NCI-H1092 (cell line): ENCODE measurements around the gene HAUS7.

ENCODE experiments used
- DNase-seq: peaks from one replicate; lab custom pipeline; 2025; lab: John Stamatoyannopoulos, UW

HAUS7 gene

DNA sequence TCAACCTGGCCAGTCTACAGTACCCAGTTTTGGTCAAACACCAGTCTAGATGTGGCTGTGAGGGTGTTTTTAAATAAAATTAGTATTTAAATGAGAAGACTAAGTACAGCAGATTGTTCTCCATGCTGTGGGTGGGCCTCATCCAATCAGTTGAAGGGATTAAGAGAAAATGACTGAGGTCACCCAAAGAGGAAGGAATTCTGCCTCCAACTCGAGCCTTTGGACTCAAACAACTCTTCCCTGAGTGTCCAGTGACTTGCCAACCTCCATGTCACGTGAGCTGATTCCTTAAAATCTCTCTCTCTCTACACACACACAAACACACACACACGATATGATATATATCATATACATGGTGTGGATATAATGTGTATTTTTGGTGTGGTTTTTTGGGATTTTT is 34.5 kb downstream of the HAUS7 start:
- no peak for DNase-seq

DNA sequence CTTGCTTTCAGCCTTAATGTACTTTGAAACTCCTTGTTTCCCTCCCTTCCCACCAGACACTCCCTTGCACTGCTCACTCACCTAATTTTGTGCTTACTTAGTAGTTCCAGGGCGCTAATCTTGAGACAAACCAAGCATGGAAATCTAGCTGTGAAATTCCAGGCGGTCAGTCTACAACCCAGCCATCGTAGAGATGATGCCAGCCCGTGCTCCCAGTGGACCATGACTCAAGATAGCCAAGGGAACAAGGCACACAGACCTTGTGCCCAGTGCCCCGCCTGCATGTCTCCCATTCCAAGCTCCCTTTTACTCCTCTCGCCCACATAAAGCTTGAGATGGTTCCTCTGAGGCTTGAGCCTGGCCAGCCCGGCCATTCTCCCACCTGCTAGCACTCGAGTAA is 35.6 kb downstream of the HAUS7 start:
- DNase-seq, result no peak

DNA sequence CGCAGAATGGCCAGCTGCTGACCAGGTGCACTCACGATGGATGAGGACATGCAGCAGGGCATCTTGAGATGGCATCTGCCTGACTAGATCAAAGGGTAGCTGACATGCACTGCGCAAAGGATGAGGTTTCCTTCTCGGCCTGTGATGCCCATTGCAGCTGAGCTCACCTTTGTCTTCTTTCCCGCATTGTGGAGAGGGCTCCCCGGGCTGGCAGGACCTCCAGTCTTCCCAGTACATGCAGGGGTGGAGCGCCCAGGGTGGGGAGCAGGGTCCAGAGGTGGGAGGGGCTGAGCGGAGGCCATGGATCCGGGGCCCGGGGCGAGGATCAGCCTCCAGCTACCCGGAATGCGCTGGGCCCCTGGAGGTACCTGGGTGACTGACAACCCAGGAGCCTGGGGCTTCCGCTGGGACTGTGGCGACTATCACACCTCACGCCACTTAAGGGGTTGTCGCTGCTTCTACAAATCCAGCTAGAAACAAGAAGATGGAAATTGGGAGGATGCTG is 36.5 kb downstream of the HAUS7 start:
- no peak for DNase-seq

DNA sequence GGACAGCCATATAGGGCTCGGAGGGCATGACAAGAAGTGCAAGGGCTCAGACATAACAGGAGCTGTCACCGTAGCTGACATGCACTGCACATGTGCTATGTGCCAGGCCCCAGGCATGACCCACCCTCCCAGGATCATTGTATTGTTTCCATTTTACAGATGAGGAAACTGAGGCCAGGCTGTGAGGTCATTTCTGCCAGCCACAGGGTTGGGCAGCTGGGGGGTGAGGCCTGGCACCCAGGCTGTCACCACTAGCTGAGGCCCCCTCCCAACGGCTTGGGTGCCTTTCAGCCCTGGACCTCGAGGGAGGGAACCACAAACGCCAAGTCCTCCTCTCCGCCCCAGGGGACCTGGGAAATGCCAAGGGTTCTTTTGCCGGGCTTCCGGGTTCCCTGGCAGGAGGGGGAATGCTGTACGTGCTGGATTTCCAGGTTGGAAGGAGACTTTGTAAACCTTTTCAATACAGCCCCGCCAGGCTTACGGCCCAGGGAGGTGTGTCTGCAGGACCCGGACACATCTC is 37.2 kb downstream of the HAUS7 start:
- DNase-seq, result no peak

DNA sequence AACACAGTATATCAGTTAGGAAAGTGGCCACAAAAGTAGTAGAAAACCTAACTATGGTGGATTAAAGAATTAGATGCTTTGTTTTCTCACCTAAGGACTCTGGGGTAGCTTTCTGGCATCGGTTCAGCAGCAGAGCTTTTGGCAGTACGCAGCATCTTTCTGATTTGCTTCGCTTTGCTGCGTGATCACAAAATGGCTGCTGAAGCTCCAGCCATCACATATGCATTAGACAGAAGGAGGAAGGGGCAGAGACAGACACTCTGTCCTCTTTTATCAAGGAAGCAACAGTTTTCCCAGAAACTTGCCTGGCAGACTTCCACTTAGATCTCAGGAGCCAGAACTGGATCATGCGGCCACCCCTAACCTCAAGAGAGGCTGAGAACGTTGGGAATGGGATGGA is 39.6 kb downstream of the HAUS7 start:
- no peak for DNase-seq

DNA sequence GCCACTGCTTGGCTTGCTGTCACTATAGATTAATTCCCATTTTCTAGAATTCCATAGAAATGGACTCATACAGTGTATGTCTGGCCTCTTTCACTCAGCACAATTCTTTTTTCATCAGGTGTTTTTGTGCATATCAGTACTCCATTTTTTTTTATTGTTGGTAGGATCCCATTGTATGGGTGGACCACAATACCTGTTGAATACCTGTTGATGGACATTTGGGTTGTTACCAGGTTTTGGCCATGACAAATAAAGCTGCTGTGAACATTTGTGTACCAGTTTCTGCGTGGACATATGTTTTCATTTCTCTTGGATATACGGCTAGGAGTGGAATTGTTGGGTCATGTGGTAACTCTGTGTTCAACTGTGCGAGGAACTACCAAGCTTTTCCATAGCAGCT is 44.2 kb downstream of the HAUS7 start:
- no peak for DNase-seq

DNA sequence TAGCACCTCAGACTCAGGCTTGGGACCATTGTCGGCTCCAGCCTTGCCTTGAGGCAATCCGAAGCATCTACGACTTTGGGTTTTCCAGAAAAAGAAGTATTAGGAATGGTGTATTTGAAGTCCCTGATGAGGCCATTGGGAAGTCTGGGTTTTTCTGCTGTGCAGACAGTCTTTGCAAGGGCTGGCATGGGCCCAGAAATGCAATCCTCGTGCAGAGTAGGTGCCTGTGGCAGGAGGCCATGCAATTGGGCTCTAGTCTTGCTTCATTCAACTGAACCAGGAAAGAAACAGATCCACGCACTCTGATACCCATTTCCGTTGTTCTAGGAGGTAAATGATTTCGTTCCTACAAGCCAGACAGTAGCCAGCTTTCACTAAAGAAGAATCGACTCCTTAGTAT is 46.7 kb downstream of the HAUS7 start:
- DNase-seq, result no peak

DNA sequence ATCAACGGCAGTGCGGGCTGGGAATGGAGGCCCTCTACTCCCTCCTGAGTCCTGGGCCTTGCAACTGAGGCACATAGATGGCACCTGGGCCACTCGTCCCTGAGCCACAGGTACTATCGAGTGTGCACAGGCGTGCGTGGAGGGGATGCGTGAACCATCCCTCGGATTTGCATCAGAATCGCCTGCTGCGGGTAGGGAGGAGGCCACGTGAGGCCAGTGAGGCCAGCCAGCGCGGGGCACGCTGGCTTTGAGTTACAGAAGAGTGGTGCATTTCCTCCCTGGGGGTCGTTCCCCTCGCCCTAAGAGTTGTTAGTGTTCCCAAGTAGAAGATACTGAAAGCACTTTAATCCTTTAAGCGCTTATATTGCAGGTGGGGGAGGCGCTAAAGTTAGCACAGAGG is 48.5 kb downstream of the HAUS7 start:
- DNase-seq, result no peak

DNA sequence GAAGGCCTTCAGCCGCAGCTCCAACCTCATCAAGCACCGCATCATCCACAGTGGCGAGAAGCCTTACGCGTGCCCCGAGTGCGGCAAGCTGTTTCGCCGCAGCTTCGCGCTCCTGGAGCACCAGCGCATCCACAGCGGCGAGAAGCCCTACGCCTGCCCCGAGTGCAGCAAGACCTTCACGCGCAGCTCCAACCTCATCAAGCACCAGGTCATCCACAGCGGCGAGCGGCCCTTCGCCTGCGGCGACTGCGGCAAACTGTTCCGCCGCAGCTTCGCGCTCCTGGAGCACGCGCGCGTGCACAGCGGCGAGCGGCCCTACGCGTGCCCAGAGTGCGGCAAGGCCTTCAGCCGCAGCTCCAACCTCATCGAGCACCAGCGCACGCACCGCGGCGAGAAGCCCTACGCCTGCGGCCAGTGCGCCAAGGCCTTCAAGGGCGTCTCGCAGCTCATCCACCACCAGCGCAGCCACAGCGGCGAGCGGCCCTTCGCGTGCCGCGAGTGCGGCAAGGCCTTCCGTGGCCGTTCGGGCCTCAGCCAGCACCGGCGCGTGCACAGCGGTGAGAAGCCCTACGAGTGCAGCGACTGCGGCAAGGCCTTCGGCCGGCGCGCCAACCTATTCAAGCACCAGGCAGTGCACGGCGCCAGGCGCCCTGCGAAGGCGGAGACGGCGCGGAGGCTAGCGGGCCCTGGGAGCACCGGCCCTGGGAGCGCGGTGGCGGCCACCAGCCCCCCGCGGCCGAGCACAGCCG is 49.4 kb downstream of the HAUS7 start:
- no peak for DNase-seq

DNA sequence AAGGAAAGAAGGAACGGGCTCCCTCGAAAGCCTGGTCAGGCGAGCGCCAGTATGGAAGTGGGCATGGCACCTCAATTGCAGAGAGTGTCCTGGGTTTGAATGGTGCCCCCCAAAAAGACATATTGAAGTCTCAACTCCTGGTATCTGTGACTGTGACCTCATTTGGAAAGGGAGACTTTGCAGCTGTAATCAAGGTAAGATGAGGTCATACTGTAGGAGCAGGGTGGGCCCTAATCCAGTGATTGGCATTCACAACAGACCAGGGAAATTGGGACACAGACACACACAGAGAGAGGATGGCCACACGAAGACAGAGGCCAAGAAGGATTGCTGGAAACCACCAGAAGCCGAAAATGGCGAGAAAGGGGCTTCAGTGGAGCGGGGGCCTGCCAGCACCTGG is 52.7 kb downstream of the HAUS7 start:
- DNase-seq, result no peak

DNA sequence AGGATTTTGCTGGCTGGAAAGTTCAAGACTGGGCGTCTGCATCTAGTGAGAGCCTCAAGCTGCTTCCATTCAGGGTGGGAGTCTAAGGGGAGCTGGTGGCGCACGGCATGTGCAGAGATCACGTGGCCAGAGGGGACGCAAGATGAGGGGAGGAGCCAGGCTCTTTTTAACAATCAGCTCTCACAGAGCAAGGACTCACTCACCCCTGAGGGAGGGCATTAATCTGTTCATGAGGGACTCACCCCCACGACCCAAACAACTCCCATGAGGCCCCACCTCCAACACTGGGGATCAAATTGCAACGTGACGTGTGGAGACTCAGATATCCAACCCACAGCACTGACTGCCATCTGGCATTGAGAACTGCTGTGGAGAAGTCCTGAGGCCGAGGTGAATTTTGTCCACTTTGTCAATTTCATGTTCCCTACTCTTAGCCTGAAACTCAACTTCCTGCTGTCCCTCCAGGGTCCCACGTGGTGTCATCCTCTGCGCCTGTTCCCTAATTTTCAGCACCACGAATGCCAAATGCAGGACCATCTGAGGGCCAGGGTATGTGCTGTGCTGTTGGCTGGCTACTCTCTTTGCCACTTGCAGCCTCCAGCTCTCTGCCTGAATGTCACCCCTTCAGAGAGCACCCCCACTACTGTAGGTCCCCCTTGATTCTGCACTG is 53.5 kb downstream of the HAUS7 start:
- DNase-seq, result no peak

DNA sequence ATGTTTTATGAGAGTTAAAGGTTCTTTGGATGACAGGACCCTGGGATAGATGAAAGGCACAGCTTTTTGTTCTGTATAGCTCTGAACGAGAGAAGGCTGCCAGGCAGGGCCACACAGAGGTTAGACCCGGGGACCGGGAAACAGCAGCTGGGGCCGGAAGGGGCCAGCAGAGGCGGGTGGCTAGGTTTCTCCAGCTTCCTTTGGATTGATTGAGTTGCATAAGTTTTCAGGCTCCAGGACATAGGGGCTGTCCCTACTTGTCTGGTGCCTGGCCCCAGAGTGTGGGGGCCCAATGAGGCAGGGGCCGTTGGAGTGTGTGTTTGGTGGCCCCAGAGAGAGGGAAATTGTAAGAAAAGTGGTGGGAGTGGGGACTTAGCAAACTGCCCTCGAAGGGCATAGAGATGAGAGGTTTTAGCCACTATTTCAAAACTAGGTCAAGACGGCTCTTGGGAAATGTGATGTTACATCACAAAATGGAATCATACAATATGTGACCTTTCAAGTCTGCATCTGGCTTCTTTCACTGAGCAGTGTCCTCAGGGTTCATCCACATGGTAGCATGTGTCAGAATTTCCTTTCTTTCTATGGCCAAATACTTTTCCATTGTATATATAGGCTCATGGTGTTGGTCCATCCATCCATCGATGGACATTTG is 55.4 kb downstream of the HAUS7 start:
- DNase-seq, result no peak

DNA sequence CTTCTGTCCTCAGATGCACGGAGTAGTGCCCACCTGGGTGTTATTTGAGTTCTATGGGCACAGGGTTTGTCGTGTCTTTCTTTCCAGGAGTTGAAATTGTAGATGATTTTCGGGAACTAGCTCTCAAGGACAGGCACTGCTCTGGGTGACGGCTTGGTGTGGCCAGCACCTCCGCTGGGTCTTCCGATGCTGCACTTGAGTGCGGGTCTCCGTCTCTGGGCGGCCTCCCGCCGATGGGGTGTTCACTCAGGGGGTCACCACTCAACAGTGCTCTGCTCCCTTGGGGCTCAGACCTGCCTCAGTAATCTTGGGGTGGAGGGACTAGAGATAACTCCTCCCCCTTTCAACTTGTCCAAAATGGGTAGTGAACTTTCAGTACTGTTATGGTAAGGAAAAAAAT is 56.6 kb downstream of the HAUS7 start:
- no peak for DNase-seq

DNA sequence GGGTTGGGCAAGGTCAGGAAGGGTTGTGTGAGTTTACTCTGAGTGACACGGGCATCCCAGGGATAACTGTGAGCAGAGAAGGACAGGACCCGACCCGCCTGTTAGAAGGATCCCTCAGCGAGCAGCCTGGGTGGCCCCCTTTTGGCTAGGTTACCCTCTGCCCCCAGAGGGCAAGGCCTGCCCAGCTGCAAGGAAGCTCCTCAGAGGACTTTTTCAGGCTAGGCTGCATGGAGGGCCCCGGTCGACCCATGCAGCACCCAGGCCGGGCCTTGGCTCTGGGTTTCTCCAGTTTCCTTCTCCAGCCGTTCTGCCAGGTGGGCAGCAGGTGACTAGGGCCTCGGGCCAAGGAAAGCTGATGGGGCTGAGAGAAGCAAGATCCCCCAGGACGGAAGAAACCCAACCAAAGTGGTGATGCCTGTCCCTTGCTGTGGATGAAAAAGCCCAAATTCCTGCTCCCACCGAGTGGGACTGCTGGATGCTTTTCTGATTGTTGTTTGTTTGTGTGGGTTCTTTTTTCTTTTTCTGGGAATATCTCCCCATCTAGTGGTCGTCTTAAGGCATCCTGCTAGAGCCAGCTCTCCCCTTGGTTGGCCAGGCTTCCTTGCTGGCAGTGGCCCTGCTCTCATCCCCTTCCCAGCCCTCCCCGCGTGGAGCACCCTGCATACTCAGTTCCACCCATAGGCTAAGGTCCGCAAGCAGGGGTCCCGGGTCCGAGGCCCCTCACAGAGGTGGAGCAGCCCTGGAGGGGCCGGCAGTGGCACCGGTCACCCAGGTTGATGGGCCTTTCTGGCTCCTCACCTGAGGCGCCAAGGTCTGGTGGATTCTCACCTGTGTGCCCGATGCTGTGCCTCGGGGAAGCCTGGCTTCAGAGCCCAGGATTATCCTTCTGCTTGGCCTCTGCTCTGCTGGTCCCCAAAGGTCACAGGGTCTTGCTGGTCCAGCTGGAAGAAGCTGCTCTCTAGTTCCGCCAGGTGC is 57.3 kb downstream of the HAUS7 start:
- DNase-seq, result no peak

DNA sequence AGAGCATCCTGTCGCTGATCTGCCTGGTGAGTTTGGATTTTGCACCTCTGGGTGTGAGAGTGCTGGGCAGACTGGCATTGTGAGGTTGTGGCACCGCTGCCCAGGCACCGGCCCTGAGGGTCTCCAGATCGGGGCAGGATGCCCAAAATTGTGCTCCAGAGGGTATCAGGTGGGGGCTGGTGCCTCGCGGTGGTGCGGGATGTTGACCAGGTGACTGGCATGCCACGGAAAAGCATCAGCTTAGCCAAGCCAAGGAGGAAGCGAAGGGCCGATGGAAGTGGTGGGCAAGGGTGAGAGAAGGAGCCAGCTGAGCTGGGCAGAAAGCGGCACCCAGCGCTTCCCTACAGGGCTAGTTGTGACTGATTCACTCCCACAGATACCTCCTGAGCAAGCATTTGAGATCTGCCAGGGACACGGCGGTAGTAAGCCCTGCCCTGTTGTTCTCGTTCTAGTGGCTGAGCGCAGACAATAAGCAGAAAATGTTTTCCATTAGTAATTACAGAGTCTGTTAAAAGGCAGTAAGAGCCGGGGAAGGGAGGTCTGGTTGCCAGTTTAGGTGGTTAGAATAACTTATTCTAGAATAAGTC is 58.3 kb downstream of the HAUS7 start:
- no peak for DNase-seq

DNA sequence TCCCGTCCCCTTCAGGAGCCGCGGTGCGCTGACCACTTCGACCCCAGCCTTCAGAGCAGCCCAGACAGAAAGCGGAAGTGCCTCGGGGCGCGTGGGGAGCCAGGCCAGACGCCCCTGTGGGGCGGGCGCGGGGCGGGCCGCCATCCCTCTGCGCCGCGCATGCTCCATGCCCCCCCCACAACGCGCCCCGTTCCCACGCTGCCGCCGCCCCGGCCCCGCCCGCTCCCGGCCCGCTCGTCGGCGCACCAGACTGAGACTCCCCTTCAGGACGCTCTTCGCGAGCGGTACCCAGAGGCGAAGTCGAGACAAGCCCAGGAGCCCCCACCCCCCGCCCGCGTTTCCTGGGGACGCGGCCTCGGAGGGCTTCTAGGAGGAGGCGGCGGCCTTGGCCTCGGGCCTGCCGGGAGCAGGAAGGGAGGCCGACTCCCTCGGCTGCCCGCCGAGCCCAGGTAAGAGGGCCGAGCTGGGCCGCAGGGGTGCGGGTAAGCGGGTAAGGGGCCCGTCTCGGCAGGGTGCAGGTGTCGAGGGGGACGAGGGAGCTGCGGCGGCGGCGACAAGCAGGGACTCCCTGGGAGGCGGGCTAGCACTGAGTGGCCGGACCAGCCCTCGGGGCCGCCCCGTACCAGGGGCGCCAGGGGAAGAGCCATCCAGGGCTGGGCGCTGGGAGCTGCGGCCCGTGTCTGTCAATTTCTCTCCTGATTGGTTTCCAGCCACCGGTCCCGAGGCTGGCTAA is 59.0 kb downstream of the HAUS7 start, which contains the start of gene ZFP92:
Gene ZFP92, plus strand, starts transcription at position 218 of the 733 bp plus-strand sequence. CDS start 6,851 bp downstream, outside the sequence.
- DNase-seq, result no peak

DNA sequence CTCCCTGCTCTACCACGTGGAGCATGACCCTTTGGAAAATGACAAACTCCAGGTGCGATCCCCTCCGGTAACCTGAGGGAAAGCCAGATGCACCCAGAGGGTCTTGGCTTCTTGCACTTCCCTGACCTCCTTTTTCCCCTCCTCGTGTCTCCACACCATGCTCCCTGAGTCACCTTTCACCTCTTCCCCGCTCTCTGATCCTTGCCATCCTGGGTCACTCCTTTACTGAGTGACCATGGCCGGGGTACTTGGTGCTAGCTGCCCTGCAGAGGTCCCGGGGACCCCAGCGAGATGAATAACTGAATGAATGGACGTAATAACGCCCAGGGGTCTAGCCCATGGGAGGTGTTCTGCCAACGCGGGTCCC is 59.5 kb downstream of the HAUS7 start:
- DNase-seq, result no peak

DNA sequence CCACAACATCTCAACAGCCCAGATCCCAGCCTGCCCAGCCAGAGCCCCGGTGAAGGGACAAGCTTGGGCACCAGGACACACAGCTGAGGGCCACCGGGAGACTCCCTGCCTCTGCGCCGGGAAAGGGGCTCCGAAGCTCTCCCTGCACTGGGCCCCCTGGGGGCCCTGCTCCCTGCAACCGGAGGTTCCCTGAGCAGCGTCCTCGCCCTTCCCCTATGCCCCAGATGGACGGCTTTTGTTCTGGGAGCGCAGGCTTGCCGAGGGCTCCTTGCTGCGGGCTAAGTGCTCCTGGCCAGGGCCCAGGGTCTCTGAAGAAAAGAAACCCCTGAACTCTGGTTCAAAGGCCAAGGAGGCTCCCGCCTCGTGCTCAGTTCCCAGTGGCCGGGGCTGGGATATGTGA is 60.0 kb downstream of the HAUS7 start:
- DNase-seq, result no peak

DNA sequence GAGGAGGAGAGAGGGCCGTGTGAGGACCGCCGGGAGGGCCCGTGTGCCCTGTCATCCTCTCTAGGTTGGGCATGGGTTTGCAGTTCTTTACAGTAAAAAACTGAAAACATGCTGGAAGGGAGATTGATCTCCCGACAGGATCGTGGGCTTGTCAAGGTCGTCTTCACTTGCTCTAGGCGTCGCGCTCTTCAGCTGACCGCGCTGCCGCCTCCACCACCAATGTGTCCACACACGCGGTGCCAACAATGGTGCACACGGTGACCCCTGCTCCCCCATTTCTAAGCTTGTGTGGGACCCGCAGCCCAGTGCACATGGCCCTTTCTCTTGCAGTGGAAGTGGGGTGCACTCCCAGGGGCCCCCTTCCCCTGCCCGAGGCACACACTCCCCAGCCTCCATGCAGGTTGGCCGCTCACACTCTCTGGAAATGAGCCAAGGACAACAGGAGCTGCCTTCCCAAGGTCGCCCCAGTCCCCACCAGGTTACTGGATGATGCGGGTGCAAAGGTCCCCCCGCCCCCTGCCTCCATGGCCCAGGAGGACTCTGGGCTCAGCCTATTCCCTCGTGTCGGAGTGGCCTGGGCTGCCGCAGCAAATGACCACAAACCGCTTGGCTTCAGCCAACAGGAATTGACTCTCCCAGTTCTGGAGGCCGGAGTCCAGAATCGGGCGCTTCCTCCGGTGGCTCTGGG is 60.8 kb downstream of the HAUS7 start:
- no peak for DNase-seq

DNA sequence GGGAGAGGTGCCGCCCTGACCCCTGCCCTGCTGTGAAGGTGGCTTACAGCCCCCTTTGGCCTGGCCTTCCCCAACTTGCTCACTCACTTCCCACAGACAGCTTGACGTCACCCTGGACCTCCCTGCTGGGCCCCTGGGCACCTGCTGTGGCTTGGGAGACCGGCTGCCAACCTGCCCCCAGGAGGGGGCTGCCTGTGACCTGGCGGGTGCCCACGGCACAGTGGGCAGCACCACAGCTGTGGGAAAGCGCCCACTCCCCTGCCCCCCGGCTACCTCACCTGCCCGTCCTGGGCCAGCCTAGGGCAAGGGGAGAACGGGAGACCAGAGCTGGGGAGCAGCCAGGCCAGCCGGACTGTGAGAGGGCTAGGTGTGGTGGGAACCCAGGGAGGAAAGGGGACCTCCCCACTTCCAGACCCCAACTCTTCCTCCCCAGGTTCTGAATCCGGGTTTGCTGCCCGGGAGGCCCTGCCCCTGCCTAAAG is 61.5 kb downstream of the HAUS7 start:
- DNase-seq, result no peak
